HG03103 (cell line): ENCODE results near the gene TAF8.
A peak's percentile ranks its signal among the peaks of the same experiment; 100 is the strongest.
"Not testable (repeated sequence)": the region's sequence is repeated elsewhere in the genome, so short reads cannot be mapped to it uniquely, and the experiment has no call there.

Source experiments
- ATAC-seq: cut with Tn5 transposase; IDR thresholded peaks from one replicate; pipeline ENCODE4 v1.9.1; 2021; ENCODE audit warnings: low read depth; ENCODE audit not compliant: unreplicated experiment

The TAF8 gene, protein sequence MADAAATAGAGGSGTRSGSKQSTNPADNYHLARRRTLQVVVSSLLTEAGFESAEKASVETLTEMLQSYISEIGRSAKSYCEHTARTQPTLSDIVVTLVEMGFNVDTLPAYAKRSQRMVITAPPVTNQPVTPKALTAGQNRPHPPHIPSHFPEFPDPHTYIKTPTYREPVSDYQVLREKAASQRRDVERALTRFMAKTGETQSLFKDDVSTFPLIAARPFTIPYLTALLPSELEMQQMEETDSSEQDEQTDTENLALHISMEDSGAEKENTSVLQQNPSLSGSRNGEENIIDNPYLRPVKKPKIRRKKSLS

DNA sequence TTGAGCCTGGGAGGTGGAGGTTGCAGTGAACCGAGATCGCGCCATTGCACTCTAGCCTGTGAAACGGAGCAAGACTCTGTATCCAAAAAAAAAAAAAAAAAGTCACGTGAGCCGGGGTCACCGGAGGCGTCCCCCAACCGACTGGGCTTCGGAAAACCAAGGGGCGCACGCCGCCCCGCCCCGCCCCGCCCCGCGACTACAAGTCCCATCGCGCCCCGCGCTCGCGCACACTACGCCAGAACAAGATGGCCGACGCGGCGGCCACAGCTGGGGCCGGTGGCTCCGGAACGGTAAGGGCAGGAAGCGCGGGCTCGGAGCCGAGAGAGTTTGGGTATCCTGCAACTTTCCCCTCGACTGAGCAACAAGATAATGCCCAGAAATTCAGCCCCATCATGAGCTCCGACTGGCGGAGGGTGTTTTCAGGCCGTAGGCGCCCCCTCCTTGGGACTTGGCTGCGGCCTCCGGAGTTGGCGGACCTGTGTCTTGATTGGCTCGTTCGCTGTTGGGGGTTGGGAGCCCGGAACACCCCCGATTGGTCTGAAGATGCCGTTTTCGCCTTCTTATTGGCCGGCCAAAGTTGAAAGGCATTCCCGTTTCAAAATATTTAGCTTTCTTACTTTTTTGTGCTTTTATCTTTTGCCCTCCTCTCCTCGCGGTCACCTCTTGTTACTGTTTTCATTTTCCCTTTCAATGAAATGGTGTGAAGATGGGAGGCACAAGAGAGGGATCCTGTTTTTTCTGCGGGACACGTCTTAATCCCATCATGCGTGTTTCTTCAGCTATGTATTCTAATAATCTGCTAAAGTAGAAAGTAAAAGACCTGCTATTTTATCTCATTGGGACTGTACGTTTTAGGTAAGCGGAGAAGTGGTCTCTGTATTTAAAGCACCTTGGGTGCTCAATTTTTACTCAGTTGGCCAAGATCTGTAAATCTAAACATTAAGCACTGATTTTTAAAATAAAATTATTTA, at the start of gene TAF8:
TSS of gene TAF8 (plus strand) at position 228 of the 971 bp plus-strand sequence. CDS start at position 246, 18 bp downstream.
- peak; percentile 54 for ATAC-seq

DNA sequence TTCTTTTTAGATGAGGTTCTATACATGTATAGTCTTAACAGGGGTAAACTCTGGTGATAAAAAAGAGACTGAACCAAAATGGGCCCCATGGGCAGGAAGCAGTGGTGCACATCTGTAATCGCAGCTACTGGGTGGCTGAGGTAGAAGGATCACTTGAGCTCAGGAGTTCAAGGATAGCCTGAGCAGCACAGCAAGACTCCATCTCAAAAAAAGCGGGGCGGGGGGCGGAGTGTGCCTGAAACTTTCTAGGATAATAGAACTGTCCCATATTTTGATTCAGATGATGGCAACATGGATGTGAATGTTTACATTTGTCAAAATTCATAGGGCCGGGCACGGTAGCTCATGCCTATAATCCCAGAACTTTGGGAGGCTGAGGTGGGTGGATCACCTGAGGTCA, 48.8 kb upstream of the TAF8 start:
- ATAC-seq = no peak

DNA sequence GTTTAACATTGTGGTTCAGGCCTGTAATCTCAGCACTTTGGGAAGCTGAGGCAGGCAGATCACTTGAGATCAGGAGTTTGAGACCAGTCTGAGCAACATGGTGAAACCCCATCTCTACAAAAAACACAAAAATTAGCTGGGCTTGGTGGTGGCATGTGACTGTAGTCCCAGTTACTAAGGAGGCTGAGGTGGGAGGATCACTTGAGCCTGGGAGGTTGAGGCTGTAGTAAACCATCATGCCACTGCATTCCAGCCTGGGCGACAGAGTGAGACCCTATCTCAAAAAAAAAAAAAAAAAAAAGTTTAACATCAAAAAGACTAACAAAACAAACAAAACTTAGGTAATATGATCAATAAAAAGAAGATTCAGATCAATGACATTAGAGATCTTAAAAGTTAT, 46.7 kb upstream of the TAF8 start:
- not testable (repeated sequence) for ATAC-seq

DNA sequence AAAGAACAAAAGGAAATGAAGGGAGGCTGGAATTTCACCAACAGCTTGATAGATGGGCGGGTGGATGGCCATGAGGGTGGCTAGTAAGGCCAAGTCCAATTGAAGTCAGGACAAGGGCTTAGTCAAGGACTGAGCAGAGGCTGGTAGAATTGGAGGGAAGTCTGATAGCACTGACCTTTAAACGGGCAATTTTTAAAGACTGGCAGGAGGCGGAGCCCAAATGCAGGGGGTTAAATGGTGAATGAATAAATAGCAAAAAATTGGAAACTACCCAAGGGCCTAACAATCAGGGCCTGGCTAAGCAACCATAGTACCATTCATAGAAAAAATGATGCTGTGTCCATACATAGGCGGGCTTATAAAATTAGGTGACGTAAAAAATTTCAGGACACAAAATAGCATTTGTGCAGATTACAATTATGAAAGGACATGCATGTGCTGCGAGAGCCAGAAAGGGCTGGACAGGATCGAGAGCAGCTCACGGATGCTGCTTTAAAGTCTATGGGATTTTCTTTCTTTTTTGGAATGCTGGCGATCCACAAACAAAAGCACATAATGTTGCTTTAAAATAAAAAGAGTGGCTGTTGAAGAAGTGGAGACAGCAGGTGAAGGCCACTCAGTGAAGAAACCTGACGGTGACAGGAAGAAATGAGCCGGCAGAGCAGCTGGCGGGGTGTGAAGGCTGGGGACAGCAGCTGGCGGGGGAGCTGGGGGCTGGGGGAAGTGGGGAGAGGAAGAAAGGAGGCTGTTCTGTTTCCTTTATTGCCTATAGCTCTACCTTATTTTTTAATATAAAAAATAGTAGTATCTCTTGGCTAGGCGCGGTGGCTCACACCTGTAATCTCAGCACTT, 42.8 kb upstream of the TAF8 start:
- no peak for ATAC-seq

DNA sequence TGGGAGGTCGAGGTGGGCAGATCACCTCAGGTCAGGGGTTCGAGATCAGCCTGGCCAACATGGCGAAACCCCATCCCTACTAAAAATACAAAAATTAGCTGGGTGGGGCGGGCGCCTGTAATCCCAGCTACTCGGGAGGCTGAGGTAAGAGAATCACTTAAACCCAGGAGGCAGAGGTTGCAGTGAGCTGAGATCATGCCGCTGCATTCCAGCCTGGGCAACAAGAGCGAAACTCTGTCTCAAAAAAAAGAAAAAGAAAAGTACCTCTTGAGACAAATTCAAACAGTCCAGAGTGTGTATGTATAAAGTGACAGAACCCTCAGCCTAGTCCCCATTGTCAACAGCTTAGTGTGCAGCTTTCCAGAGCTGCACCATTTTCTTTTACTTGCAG, 42.2 kb upstream of the TAF8 start:
- not testable (repeated sequence) for ATAC-seq

DNA sequence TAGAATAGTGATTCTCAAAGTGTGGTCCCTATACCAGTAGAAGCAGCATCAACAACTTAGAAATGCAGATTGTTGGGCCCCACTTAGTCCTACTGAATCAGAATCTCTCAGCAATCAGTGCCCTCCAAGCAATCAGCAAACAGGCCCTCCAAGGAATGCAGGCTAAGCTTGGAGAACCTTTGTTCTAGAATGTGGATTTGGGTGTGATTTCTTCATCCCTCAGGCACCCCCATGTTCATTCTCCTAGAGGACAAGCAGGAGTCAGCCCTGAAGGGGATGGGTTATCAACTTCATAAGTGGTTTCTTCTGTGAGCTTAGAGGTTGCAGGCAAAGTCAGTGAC, 40.5 kb upstream of the TAF8 start:
- no peak for ATAC-seq

DNA sequence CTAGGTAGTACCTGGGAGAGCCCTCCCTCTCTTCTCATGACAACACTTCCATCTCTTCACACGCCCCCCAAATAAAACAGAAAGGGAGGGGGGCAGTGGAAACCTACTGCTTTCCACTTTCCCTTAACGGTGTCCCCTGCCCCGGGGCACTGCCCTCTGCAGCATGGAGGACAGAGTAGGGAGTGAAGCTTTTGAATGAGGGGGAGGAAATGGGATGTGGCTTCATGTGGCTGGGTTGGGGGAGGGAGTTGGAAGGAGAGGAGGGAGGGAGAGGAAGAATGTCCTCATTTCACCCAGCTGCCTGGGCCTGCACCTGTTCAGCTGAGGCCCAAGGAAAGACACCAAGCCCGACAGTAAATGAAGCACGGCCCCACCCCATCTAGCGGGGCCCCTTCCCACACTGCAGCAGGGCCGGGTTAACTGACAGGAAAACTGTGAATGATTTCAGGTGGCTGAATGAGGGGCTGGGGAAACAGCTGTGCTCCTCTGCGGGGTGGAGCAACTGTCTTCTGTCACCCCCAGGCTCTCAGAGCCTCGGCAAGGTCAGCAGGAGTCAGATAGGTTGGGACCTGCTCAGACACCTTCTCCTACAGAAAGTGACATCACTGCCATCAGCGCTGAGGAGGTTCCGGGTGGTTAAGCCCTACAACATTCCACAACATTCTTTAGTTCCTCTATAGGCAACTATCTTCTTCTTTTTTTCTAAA, 40.0 kb upstream of the TAF8 start:
- no peak for ATAC-seq

DNA sequence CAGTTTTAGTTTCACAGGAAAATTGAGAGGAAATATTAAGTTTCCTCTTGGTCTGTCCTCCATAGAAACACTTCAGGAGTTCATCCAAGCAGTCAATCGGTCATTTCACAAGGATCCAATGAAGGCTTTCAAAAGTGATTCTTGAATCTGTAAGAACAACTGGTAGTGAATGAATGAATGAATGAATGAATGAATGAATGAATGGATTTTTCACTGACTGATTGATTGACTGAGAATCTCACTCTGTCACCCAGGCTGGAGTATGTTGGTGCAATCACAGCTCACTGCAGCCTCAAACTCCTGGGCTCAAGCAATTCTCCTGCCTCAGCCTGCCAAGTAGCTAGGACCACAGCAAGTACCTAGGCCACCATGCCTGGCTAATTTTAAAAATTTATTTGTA, 39.4 kb upstream of the TAF8 start:
- ATAC-seq = no peak

DNA sequence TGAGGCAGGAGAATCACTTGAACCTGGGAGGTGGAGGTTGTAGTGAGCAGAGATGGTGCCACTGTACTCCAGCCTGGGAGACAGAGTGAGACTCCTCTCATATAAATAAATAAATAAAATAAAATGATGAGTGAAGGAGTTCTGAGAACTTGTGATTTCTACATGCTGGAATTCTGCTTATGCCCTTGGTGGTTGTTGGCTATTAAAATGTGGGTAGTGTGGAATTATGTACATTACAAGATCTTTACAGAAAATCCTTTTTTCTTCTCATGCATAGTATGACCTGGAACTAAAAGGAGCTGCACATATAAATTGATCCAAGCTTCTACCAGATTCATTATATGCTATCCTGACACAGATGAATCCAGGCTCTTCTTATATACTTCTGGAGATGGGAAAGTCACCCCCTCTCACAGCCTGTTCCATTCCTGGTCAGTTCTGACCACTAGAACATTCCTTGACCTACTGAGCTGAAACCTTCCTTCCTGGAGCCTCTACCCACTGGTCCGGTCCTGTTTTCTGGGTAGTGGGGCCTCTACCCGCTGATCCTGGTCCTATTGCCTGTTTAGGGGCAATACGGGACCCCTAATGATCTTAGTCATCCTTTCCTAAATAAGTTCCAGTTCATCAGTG, 37.7 kb upstream of the TAF8 start:
- no peak for ATAC-seq

DNA sequence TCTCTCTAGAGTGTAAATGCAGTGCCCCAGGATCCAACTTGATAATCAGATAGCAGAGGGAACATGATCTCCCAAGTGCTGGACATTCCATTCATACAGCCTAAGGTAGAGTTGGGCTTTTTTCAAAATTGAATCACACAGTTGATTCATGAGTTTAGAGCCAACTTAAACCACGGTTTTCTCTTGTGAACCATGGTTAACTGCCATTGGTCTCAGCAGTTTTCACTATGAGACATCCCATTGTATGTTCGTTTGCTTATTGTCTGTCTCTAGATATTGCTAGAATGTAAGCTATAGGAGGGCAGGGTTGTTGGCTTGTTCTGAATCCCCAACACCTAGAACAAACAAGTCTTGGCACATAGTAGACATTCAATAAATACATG, 37.2 kb upstream of the TAF8 start:
- no peak for ATAC-seq

DNA sequence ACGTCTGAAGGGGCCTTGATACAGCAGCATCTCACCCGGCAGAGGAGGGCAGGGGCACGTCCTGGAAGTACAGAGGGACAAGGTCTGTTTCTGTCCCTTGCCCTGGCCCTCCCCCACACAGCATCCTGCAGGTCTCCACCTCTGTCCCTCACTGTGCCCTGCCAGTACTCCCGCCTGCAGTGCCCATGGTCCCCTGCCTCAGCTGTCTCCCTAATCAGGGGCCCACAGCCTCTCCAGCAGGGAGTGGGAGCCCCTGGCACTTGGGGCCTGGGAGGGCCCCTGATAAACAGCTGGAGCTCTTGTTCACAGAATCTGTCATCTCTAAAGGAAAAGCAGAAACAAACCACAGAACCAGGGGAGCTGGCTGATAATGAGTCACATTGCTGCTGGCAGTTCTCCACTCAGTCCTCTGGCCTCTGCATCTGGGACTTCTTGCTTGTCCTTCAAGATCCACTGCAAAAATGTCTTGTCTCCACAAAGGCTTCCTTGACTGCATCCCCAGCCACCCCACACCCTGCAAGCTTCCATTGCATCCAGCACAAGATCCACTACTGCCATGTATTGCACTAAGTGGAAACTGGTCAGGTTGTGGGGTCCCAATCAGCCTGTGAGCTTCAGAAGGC, 33.2 kb upstream of the TAF8 start:
- ATAC-seq = no peak

DNA sequence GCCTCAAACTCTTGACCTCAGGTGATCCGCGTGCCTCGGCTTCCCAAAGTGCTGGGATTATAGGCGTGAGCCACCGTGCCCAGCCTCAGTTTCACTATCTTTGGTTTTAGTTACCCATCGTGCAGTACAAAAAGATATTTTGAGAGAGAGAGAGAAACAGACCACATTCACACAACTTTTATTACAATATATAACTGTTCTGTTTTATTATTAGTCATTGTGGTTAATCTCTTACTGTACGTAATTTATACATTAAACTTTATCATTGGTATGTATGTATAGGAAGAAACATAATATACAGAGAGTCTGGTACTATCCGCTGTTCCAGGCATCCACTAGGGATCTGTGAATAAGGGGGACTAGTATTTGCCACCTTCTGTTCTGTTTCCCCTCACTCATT, 29.4 kb upstream of the TAF8 start:
- ATAC-seq = no peak

DNA sequence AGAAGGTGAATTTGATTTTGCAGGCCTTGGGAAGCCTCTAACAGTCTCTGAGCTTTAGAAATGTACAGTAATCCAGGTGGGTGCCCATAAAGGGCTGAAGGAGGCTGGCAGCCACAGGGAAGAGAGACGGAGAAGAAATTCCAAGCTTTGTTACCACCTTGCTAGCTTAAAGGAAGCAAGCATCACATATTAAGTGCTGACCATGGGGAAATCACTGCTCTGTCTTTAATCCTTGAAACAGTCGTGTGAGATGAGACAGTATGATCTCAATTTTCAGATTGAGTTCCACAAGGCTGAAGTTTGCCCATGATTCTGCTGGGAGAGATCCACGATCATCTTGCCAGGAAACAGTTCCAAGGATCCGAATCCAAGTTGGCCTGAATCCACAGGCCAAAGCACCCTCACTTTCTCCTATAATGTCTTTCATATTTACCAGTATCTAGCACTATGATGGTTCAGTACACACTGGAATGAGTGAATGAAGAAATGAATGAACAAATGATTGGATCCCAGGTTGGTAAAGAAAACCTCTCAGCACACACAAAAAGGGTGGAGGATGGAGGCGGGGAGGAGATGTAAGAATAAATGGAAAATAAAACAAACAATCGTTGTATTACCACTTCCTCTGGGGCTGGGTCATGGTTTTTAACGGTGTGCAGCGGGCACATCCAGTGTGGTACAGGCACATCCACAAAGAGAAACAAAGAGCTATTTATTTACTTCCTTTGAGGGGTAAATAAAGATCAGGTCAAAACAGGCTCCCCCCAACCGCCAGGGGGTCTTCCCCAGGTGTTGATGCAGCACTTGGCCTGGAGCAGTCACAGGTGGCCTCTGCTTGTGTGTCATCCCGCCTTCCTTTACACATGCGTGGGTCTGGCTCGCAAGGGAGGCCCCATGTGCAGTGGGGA, 28.2 kb upstream of the TAF8 start:
- no peak for ATAC-seq

DNA sequence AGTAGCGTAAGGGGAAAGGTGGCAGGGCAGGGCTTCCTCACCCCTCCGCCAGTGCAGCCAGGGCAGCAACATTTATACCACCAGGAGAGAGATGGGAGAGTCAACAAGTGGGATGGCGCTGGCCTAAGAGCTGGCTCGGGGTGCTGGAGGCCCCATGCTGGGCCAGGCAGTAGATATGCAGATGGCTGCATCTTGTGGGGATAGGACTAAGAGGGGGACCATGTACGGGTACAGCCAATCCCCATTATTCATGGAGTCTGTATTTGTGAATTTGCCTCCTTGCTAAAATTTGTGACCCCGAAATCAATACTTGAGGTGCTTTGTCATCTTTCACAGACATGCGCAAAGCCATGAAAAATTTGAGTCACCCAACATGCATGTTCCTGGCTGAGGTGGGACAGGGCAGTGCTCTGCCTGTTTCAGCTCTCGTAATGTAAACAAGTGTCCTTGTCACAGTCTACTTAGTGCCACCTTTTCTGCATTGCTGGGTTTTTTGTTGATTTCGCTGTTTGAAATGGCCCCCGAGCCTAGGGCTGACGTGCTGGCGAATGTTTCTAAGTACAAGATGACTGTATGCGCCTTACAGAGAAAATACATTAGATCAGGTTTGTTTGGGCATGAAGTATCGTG, 27.5 kb upstream of the TAF8 start:
- no peak for ATAC-seq

DNA sequence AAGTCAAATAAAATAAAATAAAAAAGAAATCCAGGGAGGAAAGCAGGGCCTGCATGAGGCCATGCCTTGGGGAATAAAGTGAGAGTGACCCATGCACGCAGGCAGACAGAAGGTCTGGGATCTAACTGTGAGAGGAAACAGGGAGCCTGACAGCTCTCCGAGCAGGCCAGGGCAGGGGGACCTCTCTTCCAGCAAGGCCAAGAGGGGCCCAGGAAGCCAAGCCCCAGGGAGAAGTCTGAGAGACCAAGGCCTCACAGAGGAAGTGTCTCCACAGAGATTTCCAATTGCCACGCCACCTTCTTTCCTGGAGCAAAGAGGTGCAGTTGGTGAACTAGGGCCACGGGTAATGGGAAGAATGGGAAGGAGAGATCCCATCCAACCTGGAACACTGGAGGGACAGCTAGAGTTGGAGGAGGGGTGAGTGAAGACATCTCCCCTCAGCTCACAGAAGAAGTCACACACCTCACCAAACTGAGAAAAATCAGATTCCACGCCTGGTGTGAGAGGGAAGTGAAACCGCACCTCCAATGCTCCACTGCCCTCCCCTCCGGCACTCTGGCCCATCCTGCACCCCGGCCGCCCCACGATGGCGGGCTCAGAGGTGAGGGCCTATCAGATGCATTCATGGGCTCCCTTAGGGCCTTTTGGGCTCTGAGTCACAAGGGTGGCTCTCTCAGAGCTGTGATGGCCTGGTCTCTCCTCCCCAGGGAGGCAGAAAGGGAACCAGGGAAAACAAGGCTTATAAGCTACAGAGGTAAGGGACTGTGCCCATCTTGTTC, 25.1 kb upstream of the TAF8 start:
- ATAC-seq = peak; percentile 68

DNA sequence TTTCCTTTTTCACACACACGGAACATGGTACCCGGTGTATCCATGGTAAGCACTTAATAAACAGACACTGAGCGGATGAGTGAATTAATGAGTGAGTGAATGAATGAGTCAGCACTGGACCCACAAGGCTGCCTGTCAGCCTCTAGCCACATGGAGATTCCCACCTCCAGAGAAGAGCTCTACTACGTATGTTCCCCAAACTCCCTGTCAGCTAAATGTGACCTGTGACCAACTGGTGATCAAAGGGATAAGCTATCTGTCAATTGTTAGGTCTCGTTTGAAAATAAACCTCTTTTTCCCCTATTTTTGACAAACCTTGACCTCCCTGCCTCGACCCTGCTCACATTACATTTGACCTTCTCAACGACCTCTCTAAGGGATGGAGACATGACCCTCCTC, 24.5 kb upstream of the TAF8 start:
- ATAC-seq = no peak

DNA sequence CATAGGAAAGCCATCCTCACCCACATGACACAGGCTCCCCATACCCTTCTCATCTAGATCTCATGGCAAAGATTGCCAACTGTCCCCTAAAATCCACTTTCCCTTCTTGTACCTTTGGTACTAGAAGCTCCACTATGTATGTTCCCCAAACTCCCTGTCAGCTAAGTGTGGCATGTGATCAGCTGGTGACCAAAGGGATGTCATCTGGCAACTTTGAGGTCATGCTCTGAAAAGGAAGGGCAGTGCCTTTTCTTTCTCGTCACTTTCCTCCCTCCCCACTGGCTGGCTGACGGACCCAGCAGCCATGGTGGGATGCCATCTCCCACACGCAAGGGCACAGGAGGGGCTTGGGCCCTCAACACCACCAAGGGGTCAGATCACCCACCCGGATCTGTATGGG, 23.8 kb upstream of the TAF8 start:
- no peak for ATAC-seq
